Right forelimb (tissue), 1 donor: ENCODE measurements around the gene ERP29.

Source experiments
- DNase-seq: peaks from one replicate; pipeline ENCODE4 v3.0.0-alpha.2; 2018

The ERP29 gene

GRCh38 chr12:112046003-112046402 lies 32.8 kb downstream of the ERP29 start:
- DNase-seq: no peak

GRCh38 chr12:112049351-112049750 lies 36.1 kb downstream of the ERP29 start:
- no peak for DNase-seq

- DNase-seq: no peak
These were observed 47.9 kb downstream of the ERP29 start for GRCh38 chr12:112061137-112061536.

- no peak for DNase-seq
These were observed 50.0 kb downstream of the ERP29 start for GRCh38 chr12:112063273-112063672.

- no peak for DNase-seq
These were observed 53.3 kb downstream of the ERP29 start for GRCh38 chr12:112066566-112066965.
